ENCODE results near the gene MFAP1.

DNA sequence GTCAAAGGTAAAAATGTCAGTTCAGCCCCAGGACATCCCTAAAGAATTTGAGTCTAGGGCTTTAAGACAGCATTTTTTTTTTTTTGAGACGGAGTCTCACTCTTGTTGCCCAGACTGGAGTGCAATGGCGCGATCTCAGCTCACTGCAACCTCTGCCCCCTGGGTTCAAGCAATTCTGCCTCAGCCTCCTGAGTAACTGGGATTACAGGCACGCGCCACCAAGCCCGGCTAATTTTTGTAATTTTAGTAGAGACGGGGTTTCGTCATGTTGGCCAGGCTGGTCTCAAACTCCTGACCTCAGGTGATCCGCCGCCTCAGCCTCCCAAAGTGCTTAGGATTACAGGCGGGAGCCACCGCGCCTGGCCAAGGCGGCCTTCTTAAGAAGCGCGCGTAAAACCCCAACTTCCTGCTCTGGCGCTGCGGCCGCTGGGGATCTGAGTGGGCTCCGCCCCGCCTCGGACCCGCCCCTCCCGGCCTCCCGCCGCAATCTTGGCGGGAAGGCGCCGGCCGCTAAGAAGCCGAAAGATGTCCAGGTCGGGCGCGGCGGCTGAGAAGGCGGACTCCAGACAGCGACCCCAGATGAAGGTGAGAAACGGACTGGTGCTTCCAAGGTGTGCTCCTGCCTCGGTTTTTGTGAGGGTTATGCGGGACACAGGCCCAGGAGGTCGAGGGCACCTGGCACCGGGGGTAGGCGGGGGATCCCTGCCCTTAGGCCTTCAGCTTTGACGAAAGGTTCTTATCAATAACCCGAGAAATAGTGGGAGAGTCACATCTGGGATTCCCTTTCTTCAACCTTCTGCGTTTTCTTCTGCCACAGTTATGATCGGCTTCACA lies 2.2 kb upstream of the MFAP1 start, which contains the start of gene WDR76:
- TF ChIP-seq, protein P1, sequence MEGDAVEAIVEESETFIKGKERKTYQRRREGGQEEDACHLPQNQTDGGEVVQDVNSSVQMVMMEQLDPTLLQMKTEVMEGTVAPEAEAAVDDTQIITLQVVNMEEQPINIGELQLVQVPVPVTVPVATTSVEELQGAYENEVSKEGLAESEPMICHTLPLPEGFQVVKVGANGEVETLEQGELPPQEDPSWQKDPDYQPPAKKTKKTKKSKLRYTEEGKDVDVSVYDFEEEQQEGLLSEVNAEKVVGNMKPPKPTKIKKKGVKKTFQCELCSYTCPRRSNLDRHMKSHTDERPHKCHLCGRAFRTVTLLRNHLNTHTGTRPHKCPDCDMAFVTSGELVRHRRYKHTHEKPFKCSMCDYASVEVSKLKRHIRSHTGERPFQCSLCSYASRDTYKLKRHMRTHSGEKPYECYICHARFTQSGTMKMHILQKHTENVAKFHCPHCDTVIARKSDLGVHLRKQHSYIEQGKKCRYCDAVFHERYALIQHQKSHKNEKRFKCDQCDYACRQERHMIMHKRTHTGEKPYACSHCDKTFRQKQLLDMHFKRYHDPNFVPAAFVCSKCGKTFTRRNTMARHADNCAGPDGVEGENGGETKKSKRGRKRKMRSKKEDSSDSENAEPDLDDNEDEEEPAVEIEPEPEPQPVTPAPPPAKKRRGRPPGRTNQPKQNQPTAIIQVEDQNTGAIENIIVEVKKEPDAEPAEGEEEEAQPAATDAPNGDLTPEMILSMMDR (conservative IDR thresholded peaks at IDR 0.05 in 1 of 2, IDR thresholded peaks at IDR 0.05 in 1 of 2; ENCODE audit: low read depth in 1 of 2, low read length in 2 of 2), result no peak
- TF ChIP-seq EZH2 (IDR thresholded peaks at IDR 0.05; ENCODE audit: low read length, missing control alignments), result no peak

All from fibroblast of lung (primary cell).